GM19099 (cell line): ENCODE data around the gene KATNAL2.

ENCODE experiments used
- POLR2A ChIP-seq: IDR thresholded peaks from 3 replicates; pipeline ENCODE4 v1.6.1; 2011; ENCODE audit warnings: low read depth; ENCODE audit not compliant: insufficient read length; ENCODE audit errors: extremely low read depth

KATNAL2 gene

DNA sequence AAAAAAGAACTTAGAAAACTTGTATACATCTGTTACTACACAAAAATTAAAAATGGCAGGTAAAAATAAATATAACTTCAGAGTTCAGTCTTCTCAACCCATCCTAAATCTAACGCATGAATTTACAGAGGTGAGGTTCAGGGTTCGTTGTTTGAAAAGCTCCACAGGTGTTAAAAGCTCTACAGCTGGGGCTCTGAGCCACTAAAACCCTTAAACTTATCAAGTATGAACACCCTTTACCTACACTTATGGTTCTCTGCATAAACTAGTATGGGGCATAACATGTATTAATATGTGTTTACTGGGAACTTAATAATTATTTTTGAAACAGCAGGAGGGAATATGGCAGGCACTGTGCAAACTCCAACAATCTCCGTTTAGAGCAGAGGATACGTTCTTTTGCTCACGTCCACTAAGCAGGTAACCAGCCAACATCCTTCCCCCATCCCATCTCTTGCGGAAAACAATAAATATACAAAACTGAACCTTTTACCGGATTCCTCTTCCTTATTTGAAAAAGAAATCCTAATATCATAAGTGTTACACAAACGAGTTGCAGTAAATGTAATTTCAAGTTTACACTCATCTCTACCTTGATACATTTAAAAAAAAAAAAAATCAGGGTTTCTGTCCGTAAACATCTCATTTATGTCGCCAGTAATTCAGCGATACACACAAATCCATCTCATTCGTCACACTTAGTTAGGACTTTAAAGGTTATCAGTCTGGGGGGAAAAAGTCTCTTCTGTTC, 1.4 kb upstream of the KATNAL2 start:
- TF ChIP-seq POLR2A = no peak

DNA sequence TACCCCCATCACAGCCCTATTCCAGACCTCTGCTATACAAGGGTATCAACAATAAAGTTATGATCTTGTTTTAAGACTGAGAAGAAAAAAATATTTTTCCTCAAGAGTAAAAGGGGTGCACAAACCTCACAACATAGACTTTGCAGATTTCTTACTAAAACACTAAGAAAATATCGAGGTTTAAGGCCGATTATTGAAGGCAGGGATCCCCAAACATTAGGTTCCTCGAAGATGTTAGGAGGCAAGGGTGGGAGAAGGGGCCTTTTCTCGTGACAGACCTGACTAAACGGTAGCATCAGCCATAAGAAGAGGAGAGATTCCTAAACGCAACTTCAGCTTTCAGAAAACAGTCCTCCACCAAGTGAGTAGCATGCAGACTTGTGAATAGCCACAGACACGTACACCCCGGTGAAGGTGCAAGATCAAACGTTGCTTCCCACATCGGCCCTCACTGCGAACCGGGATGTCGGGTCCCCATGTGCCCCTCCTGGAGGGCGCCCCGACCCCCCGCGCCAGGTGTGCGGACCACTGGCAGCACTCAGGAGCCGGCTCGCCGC, 773 bp upstream of the KATNAL2 start:
- no peak for TF ChIP-seq POLR2A

DNA sequence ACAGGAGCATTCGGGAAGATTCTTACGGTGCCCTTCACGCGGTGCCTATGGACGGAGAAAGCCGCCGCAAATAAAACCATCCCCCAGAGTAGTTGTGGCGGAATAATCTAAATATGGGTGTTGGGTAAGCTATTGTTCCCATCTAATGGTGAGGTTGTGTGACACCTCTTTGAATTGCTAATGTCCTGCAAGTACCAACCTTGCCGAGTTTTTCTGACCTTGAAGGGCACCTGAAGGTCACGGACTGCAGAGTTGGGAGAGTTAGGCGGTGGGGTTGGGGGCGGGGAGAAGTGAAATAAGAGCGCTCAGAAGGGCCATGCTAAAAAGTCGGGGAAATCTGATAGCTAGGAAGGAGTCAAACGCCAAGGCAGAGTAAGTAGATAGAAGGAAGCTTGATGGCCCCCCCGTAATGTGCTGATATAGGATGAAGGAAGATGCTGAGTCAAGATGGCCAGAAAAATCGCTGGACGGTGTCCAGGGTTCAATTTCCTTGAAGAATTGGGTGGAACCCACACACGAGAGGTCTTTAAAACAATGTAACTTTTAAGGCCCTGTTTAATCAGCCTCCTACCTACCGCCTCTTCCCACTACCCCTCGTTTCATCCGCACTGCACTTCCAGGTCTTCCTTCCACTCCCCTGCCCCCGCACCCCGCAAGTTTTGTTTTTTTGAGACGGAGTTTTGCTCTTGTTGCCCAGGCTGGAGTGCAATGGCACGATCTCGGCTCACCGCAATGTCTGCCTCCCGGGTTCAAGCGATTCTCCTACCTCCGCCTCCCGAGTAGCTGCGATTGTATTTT, 600 bp downstream of the KATNAL2 start:
- TF ChIP-seq POLR2A = no peak

DNA sequence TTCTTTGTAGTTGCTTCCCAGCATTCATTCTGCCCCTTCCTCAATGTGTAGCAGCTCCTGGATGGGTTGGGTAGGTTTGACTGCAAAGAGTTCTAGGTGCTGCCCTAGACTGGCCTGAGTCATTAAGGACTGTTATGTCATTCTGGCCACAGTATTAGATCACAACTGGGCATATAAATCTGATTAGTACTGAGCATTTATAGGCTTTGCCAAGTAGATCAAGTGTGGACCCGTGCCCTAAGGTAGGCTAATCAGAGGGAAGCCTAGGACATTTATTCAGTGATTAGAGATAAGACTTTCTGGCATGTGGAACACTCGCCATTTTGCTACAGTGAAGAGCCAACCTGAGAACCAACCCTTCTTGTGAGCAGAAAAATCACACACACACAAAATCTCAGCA, 2.7 kb downstream of the KATNAL2 start:
- TF ChIP-seq POLR2A = no peak

DNA sequence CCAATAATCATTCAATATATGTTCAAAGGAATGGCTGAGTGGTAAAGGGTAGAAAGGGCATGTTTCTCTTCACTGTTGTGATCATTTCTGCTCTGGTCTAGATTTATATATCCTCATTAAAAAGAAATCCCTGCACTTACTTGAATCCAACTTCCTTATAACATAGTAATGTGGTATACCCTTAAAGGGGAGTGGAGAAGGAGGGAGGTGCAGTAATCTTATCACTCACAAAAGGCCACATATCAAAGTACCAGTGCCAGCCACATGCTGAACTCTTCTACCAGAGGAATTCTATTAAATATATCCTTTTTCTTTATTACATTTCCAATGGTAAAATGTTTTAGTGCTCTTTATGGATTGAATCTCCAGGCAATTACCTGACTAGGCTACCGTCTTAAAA, 3.3 kb downstream of the KATNAL2 start:
- TF ChIP-seq POLR2A = no peak

DNA sequence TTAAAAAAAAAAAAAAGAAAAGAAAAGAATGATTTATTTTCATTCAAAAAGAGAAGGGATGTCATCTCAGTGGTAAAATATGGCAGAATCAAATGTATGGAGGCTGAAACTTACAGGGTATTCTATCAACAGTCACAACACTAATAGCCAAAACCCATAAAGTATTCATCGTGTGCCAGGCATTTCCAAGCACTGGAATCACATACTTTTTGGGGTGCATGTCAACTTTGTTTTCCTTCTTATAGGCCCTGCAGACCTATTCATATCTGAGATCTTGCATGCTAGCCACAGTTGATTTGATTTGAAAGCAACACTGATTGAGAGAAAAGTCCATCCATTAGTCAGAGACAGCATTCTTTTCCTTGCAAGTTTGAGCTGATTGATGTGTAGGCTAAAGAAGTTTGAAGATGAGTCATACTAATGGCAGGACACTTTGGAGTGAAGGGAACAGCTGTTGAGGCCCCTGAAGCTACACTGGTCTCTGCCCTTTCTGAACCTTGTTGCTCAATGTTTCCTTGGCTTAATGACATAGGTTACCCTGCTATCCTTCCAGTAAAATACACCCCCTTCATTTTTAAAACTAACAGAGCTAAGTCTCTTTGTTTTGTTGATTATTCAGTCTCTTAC, 22.0 kb downstream of the KATNAL2 start:
- TF ChIP-seq POLR2A = no peak

DNA sequence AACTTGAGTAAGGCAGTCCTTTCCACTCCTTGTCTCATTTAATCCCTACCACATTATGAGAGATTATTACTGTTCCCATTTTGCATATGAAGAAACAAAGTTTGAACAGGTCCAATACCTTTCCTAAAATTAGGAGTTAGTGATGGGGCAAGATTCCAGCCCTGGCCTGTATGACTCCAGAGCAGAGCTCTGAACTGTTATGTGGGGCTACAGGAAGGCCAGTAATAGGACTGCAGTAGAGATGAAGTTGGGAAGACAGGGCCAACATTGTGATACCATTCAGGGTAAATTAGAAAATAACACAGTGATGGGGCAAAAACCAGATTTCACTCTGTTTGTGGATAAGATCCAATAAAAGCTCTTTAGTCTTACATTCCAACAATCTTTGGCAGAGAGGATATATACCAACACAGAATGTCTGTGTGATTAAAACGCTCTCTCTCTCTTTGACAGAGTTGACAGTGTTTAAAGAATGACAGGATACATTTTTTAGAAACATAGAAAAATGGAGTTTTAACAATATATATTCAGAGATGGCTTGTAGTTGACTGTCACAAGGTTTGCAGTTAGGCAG, 22.7 kb downstream of the KATNAL2 start:
- TF ChIP-seq POLR2A = no peak

DNA sequence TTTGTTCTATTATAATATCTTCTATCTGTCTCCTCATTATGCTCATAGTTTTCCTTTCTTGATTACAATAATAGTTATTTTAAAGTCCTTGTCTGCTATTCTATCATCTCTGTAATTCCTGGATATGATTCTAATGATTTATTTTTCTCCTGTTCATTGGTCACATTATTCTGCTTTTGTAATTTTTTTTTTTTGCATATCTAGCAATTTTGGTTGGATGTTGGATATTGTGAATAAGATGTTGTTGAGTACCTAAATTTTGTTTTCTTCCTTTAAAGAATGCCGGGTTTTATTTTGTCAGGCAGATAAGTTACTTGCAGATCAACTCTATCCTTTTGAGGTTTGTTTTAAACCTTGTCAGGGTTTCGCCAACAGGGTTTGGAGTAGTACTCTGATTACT, 25.2 kb downstream of the KATNAL2 start:
- TF ChIP-seq POLR2A = no peak

DNA sequence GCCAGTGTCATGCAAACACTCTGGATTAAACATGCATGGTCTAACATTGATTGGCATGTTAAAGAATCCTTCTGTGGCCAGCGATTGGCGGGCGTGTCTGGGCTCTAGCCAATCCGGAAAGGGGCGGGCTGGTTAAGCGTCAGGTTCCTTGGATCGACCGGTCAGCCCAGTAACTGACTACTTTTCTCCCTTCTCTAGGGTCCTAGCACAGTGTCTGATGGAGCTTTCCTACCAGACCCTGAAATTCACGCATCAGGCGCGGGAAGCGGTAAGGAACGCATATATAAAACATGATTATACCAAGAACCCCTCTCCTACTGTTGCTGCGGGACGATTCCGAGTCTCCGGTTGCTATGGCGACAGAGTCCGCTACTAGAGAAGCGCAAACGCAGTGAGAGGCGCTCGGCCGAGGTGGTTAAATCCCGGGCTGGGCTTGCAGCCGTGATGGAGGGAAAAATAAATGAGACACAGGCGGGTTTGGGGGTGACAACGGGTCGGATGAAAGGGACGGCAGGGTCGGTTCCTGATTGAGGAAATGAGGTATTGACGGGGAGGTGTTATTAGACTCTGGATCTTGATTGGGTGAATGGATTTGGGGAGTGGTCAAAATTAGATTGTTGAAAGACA, 29.4 kb downstream of the KATNAL2 start:
- TF ChIP-seq POLR2A = no peak

DNA sequence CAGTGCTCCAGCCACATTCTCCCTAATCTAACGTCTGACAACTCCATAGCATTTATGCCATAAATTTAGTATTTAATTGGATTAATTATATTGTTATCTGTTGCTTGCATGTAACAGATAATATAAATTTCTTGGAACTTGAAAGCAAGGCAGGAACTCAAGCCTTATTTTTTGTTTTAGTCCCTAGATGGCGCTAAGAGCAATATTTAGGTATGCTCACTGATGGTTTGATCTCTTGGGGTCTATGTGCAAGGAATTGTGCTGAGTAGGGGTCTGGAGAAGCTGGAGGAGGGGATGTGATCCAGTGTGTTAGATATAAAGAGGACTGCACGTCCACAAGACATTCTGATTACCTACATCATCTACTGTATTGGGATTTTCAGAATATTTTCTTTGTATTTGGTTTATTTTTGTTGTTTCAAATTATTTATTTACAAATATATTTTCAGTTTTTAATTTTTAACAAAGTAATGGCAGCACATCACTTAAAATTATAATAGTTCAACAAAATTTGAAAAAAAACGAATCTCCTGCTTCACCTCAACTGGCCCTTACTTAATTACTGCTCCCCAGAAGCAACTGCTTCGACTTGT, 32.8 kb downstream of the KATNAL2 start:
- TF ChIP-seq POLR2A = no peak

DNA sequence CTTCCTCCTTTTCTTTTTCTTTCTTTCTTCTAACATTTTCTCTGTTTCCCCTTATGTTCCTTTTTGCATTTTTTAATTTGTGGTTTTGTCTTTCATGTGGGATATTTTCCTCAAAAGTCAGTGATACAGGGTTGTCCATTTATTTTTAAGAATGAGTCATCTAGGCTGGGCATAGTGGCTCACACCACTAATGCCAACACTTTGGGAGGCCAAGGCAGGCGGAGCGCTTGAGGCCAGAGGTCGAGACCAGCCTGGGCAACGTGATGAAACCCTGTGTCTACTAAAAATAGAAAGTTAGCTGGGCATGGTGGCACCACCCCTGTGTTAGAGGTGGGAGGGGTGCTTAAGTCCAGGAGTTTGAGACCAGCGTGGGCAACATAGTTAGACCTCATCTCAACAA, 35.8 kb downstream of the KATNAL2 start:
- no peak for TF ChIP-seq POLR2A

DNA sequence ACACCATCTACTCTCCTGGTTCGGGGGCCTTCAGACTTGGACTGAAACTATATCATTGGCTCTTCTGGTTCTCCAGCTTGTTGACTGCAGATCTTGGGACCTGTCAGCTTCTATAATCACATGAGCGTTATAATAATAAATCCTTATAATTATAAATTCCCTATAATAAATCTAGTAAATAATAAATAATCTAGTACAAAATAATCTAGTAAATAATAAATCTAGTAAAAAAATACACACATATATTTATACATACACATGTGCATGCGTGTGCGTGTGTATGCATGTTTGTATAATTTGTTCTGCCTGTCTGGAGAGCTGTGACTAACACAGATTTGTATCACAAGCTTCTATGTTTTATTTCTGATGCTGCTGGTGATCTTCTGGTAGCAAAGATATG, 40.8 kb downstream of the KATNAL2 start:
- no peak for TF ChIP-seq POLR2A

DNA sequence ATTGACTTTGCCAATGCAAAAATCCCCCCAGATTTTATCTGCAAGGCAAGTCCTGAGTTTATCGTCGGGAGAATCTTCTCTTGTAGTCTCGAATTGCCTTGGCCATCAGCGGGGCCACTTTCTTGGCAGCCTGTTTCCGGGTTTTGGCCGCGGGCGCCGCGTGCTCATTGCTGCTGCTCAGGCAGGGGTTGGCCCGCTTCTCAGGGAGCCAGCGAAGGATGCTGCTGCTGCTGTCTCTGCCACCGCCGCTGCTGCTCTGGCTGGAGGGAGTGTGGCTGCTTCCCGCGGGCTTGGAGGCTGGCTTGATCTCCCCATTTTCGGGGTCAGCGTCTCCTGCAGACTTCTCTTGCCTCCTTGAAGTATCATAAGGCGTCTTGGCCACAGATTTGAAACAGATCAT, 115.5 kb downstream of the KATNAL2 start:
- no peak for TF ChIP-seq POLR2A

DNA sequence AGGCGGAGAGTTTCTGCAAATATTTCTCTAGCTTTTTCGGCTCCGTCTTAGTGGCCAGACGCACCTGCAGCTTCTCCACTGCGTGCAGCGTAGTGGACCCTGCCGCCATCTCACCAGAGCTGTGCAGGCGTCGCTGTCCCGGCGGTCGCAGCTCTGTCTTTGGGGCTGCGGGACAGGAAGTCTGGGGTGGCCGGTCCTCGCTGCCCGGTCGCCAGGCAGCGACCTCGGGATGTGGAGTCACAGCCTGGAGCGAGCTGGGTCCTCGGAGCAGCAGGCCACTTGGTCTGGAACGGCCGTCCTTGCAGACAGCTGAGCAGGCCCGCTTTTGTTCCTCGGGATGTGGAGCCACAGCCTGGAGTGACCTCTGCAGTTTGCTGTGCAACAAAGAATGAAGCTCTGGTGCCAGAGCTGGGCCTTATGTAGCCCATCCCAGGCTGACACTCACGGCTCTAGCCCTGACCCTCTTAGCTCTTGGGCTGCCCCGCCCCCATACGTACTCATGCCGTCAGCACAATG, 117.8 kb downstream of the KATNAL2 start, which contains the start of gene ELOA2:
ELOA2 (minus strand) TSS at position 466 of the 516 bp plus-strand sequence; CDS start at position 109, 357 bp downstream.
- TF ChIP-seq POLR2A = no peak
